Activated CD4-positive, alpha-beta T cell treated with anti-CD3 and anti-CD28 coated beads for 36 hours (primary cell): Measurements from ENCODE around the gene MRPL32. TPM values are rescaled to one million over a fixed set of nuclear protein-coding genes. Genes with fewer than 3 reads are reported as not detected.

ENCODE experiments used
- ATAC-seq: fragments of 200-7000 bp; cut with Tn5 transposase; one replicate; pipeline ENCODE4 v1.10.0; 2021; ENCODE audit warnings: mild to moderate bottlenecking, moderate library complexity
- CTCF ChIA-PET: fragments of 350-600 bp; sonication (Branson Sonifier 250); formaldehyde crosslinking; loops from one replicate; lab custom pipeline; 2021; ENCODE audit warnings: antibody characterized with exemption; lab: Charles Lee
- POLR2A ChIA-PET: fragments of 350-600 bp; sonication (Branson Sonifier 250); formaldehyde crosslinking; loops from one replicate; lab custom pipeline; 2021; ENCODE audit warnings: antibody characterized with exemption, inconsistent platforms; lab: Charles Lee
- DNase-seq: peaks from one replicate; pipeline ENCODE4 v3.0.0-alpha.2; 2020
- H3K27ac Mint-ChIP-seq: one replicate; pipeline ENCODE4 v1.8.0; 2021; ENCODE audit warnings: mixed read lengths
- H3K27me3 Mint-ChIP-seq: one replicate; pipeline ENCODE4 v1.8.0; 2021; ENCODE audit warnings: mixed read lengths
- H3K36me3 Mint-ChIP-seq: one replicate; pipeline ENCODE4 v1.8.0; 2021; ENCODE audit warnings: low read depth, mixed read lengths
- H3K4me1 Mint-ChIP-seq: one replicate; pipeline ENCODE4 v1.8.0; 2021; ENCODE audit warnings: mixed read lengths
- H3K4me3 Mint-ChIP-seq: one replicate; pipeline ENCODE4 v1.8.0; 2021; ENCODE audit warnings: mild to moderate bottlenecking, moderate library complexity, mixed read lengths
- H3K9me3 Mint-ChIP-seq: one replicate; pipeline ENCODE4 v1.8.0; 2021; ENCODE audit warnings: low read depth, mixed read lengths
- intact Hi-C, 2 experiments: fragments of 100-400 bp; cut with DNase I in 1 of 2; cut with micrococcal nuclease in 1 of 2; formaldehyde crosslinking; loops; one replicate each; pipeline versions ENCODE4 v1.14.2 to v1.15.1; 2022 to 2024; cut with DNase I, micrococcal nuclease
- total RNA-seq, 2 experiments: library from RNA; stranded (reverse); gene quantifications; one replicate each; pipeline ENCODE4 v1.2.3, GENCODE V29; 2021

The MRPL32 gene
- total RNA-seq, 2 experiments from 2014 or later: 74.7 to 75.5 TPM

DNA sequence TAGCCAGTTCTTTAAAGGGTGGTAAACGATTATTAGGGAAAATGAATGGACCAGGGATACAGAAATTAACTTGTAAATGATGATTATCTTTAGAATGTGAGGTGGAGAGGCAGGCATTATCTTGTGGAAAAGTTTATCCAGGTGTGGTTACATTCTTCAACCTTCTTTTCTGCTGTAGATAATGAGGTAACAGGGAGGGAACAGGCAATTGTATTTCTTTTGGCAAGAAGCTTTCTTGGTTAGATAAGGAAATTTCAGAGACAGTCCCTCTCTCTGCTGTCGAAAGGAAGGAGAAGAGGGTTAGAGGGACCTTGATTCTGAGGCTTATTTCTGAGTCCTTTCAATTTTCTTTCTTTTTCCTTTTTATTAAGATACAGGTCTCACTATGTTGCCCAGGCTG is 32.1 kb downstream of the MRPL32 start:
- H3K27ac Mint-ChIP-seq: no peak overlapping the region
- H3K9me3 Mint-ChIP-seq: no peaks in the 10 kb centered on the region
- ChIA-PET CTCF (no interaction called here), POLR2A (no interaction called here)
- H3K4me1 Mint-ChIP-seq: peaks cover 12% of the 10 kb centered on the region
- DNase-seq: no peak
- peaks cover 15% of the 10 kb centered on the region for H3K27me3 Mint-ChIP-seq
- no peak for ATAC-seq
- H3K4me3 Mint-ChIP-seq: no peak overlapping the region
- no peaks in the 10 kb centered on the region for H3K36me3 Mint-ChIP-seq
- intact Hi-C loops: loop anchor here in 1 of 2 experiments (5.0 kb wide), 1 partner anchor 113 kb away; no protein-coding TSS in a partner anchor

DNA sequence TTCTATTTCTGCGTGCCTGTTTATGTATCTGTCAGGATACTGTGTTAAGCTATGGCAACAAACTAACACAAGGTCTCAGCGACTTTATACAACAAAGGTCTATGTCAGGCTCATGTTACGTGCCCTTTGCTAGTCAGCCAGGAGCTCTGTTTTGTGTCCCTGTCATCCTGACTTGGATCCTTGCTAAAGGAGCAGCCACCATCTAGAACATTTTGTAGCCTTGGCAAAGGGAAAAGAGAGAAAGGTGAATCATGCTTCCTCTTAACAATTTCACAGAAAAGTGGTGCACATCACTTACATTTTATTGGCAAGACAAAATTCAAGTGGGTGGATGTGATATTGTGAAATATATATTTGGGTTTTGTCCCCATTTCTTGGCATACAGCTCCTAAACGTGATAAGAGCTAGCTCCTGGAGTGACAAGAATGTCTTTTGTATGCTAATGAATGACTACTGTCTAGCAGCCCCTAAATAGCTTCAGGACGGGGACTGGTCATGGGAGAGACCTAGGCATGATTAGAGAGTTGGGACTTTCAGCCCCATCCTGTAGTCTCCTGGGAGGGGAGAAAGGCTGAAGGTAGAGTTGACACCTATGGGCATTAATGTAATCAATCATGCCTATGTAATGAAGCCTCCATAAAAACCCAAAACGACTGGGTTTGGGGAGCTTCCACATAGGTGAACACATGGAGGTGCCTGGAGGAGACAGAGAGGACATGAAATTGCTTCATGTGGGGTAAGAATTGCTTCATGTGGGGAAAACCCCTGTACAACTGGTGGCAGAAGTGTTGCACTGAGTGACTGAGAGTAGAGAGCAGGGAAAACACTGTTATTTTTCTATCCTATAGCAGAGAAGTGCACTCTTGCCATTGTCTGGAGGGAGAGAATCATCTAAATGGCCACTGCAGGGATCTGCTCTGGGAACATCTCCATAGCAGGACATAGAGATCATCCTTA is 33.0 kb downstream of the MRPL32 start:
- H3K9me3 Mint-ChIP-seq: no peaks in the 10 kb centered on the region
- no peak overlapping the region for H3K4me3 Mint-ChIP-seq
- intact Hi-C loops: loop anchor here (1.0 to 5.0 kb wide), 2 partner anchors 26 to 112 kb away; no protein-coding TSS in a partner anchor
- ChIA-PET POLR2A (no interaction called here), CTCF (no interaction called here)
- H3K27me3 Mint-ChIP-seq: peaks cover 9% of the 10 kb centered on the region
- peak; percentile 88 for ATAC-seq
- H3K27ac Mint-ChIP-seq: peak overlapping the region; percentile 24
- H3K36me3 Mint-ChIP-seq: no peaks in the 10 kb centered on the region
- peak; percentile 22 for DNase-seq
- peaks cover 12% of the 10 kb centered on the region for H3K4me1 Mint-ChIP-seq

GRCh38 chr7:42967391-42967790 is 35.2 kb downstream of the MRPL32 start:
- Mint-ChIP-seq H3K27ac (no peak overlapping the region), H3K4me3 (no peak overlapping the region), H3K4me1 (peaks cover 12% of the 10 kb centered on the region), H3K9me3 (no peaks in the 10 kb centered on the region), H3K36me3 (no peaks in the 10 kb centered on the region), H3K27me3 (peaks cover 7% of the 10 kb centered on the region)
- intact Hi-C loops: no loop called here
- DNase-seq (no peak), ATAC-seq (no peak)
- CTCF ChIA-PET: no interaction called here
- POLR2A ChIA-PET: no interaction called here

GRCh38 chr7:42972699-42973500 is 40.7 kb downstream of the MRPL32 start:
- ChIA-PET POLR2A (no interaction called here), CTCF (interaction anchor here (0.7 to 0.8 kb wide), 2 partner anchors 11 to 14 kb away, joined by 3 read pairs; no protein-coding TSS in a partner anchor)
- Mint-ChIP-seq H3K27ac (no peak overlapping the region), H3K27me3 (peaks cover 3% of the 10 kb centered on the region), H3K4me3 (no peak overlapping the region), H3K36me3 (no peaks in the 10 kb centered on the region), H3K9me3 (no peaks in the 10 kb centered on the region), H3K4me1 (no peaks in the 10 kb centered on the region)
- ATAC-seq (no peak), DNase-seq (no peak)
- intact Hi-C loops: no loop called here

DNA sequence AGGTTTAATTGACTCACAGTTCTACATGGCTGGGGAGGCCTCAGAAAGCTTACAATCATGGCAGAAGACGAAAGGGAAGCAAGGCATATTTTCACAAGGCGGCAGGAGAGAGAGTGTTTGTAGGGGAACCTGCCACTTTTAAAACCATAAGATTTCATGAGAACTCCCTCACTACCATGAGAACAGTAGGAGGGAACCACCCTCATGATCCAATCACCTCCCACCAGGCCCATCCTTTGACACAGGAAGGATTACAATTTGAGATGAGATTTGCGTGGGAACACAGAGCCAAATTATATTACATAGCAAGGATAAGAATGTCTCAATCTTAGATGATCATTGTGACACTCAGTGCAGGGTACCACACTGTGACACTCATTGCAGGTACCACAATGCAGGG is 44.2 kb downstream of the MRPL32 start:
- POLR2A ChIA-PET: no interaction called here
- H3K36me3 Mint-ChIP-seq: no peaks in the 10 kb centered on the region
- H3K4me1 Mint-ChIP-seq: no peaks in the 10 kb centered on the region
- H3K27ac Mint-ChIP-seq: no peak overlapping the region
- ATAC-seq (no peak), DNase-seq (no peak)
- no peak overlapping the region for H3K4me3 Mint-ChIP-seq
- CTCF ChIA-PET: interaction anchor here (1.1 kb wide), 1 partner anchor 14 kb away, joined by 3 read pairs; no protein-coding TSS in a partner anchor
- H3K9me3 Mint-ChIP-seq: no peaks in the 10 kb centered on the region
- intact Hi-C loops: no loop called here
- peaks cover 9% of the 10 kb centered on the region for H3K27me3 Mint-ChIP-seq

DNA sequence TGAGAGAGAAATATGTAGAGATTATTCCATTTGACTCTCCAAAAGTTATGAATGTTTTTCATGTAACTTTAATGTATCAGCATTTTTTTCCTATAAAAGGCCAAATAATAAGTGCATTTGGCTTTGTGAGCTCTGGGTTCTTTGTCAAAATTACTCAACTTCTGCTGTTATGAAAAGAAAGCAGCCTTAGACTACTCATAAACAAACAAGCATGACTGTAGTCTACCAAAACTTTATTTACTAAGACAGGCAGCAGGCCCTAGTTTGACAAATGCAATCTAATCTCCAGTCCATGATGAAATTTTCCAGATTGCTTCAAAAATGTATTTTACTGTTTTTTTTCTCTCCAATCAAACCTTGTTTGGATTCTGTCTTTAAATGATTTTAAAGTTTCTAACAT is 46.3 kb downstream of the MRPL32 start:
- intact Hi-C loops: no loop called here
- CTCF ChIA-PET: no interaction called here
- POLR2A ChIA-PET: no interaction called here
- no peaks in the 10 kb centered on the region for H3K4me1 Mint-ChIP-seq
- H3K9me3 Mint-ChIP-seq: no peaks in the 10 kb centered on the region
- ATAC-seq (no peak), DNase-seq (no peak)
- no peaks in the 10 kb centered on the region for H3K36me3 Mint-ChIP-seq
- no peak overlapping the region for H3K27ac Mint-ChIP-seq
- H3K4me3 Mint-ChIP-seq: no peak overlapping the region
- H3K27me3 Mint-ChIP-seq: peaks cover 9% of the 10 kb centered on the region

DNA sequence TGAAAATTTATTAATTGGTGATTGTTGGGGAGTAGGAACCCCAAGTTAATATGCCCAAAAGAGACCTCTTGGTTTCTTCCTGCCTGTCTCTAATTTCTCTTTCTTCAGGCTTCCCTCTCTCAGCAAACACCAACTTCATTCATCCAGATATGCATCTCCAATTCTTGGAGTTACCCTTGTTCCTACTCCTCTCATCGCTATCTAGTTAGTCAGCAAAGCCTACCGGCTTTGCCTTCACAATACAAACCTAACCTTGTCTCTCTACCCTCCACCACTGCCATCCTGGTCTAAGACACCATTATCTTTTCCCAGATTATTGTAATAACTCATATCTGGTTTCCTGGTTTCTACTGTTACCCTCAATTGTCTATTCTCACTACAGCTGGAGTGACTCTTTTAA is 47.9 kb downstream of the MRPL32 start:
- ChIA-PET CTCF (no interaction called here), POLR2A (interaction anchor here (0.6 kb wide), 1 partner anchor 45 kb away, joined by 4 read pairs; no protein-coding TSS in a partner anchor)
- DNase-seq (no peak), ATAC-seq (no peak)
- peaks cover 3% of the 10 kb centered on the region for H3K9me3 Mint-ChIP-seq
- H3K36me3 Mint-ChIP-seq: no peaks in the 10 kb centered on the region
- H3K27me3 Mint-ChIP-seq: peaks cover 10% of the 10 kb centered on the region
- intact Hi-C loops: no loop called here
- H3K4me3 Mint-ChIP-seq: no peak overlapping the region
- H3K4me1 Mint-ChIP-seq: no peaks in the 10 kb centered on the region
- no peak overlapping the region for H3K27ac Mint-ChIP-seq

DNA sequence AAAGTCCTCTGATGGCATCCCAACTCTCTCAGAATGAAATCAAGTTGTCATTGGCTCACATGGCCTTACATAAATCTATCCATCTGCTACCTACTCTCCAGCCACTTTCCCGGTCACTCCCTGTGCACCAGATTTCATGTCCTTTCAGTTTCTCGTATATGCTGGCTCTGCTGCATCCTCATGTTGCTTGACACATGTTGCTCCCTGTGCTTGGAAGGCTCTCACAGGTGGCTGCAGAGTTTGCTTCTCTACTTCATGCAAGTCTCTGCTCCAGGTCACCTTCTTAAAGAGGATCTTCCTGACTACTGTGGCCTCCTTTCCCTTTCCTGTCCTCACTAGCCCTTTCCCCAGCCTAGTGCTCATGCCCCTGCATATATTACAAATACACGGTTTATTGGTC is 48.3 kb downstream of the MRPL32 start:
- DNase-seq: no peak
- Mint-ChIP-seq H3K27ac (no peak overlapping the region), H3K4me3 (no peak overlapping the region), H3K9me3 (peaks cover 3% of the 10 kb centered on the region), H3K4me1 (no peaks in the 10 kb centered on the region), H3K27me3 (peaks cover 10% of the 10 kb centered on the region), H3K36me3 (no peaks in the 10 kb centered on the region)
- intact Hi-C loops: no loop called here
- CTCF ChIA-PET: no interaction called here
- POLR2A ChIA-PET: no interaction called here
- ATAC-seq: no peak

DNA sequence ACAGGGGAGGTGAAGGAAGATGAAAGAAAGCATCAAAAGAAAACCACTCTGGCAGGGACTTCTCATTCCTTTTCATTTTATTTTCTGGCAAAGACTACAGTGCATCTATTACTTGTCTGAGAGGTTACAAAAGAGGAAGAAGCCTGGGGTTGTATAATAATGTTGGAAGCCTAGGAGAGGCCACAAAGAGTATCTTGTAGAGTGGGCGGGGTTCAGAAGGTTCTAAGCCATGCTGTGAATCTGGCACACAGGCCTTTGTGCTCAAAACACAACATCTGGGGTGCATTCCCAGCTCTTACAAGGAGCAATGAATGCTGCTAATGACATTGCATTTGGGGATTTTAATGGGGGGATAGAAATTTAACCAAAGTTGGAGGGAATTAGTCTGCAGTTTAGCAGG is 49.4 kb downstream of the MRPL32 start:
- H3K27ac Mint-ChIP-seq: no peak overlapping the region
- H3K4me3 Mint-ChIP-seq: no peak overlapping the region
- POLR2A ChIA-PET: no interaction called here
- no peaks in the 10 kb centered on the region for H3K4me1 Mint-ChIP-seq
- ATAC-seq: no peak
- peaks cover 12% of the 10 kb centered on the region for H3K27me3 Mint-ChIP-seq
- intact Hi-C loops: no loop called here
- no peaks in the 10 kb centered on the region for H3K36me3 Mint-ChIP-seq
- CTCF ChIA-PET: interaction anchor here (1.0 kb wide), 1 partner anchor 11 kb away, joined by 3 read pairs; no protein-coding TSS in a partner anchor
- peaks cover 3% of the 10 kb centered on the region for H3K9me3 Mint-ChIP-seq
- DNase-seq: no peak

DNA sequence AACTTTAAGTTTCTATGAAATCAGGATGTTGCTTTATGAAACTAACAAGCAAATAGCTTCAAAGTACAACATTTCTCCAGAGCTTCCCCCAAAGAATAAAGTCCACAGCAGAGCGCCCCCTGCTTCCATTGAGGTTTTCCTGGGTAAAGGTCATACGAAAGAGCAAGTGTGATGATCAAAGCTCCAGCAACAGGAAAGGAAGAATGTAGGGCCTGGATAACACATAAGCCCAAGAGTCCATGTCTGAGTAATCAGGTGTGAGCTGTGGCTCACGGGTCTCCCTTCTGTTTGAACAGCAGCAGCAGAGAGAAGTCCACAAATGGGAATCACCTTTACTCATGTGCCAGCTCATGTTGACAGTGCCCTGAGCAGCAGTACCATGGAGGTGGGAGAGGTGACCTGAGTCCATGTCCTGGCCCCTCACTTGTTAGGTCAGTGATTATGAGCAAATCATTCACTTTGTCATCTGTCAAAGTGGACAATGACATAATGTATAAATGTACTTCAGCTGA is 50.5 kb downstream of the MRPL32 start:
- Mint-ChIP-seq H3K36me3 (no peaks in the 10 kb centered on the region), H3K4me1 (no peaks in the 10 kb centered on the region), H3K4me3 (no peak overlapping the region), H3K27ac (no peak overlapping the region), H3K27me3 (peaks cover 19% of the 10 kb centered on the region), H3K9me3 (peaks cover 3% of the 10 kb centered on the region)
- DNase-seq (no peak), ATAC-seq (no peak)
- intact Hi-C loops: no loop called here
- ChIA-PET POLR2A (interaction anchor here (0.6 kb wide), 1 partner anchor 16 kb away, joined by 3 read pairs; no protein-coding TSS in a partner anchor), CTCF (no interaction called here)

- ATAC-seq (no peak), DNase-seq (no peak)
- CTCF ChIA-PET: no interaction called here
- Mint-ChIP-seq H3K27me3 (peaks cover 21% of the 10 kb centered on the region), H3K4me1 (no peaks in the 10 kb centered on the region), H3K36me3 (no peaks in the 10 kb centered on the region), H3K4me3 (no peak overlapping the region), H3K27ac (no peak overlapping the region), H3K9me3 (peaks cover 3% of the 10 kb centered on the region)
- POLR2A ChIA-PET: no interaction called here
- intact Hi-C loops: no loop called here
These were observed 52.0 kb downstream of the MRPL32 start for GRCh38 chr7:42984137-42984536.
